Pancreas (tissue), 10 donors: ENCODE data around the gene AHR. TPM values are rescaled to one million over a fixed set of nuclear protein-coding genes. Genes with fewer than 3 reads are reported as not detected.

Experiments used
- ATAC-seq, 4 donors: fragments of 200-7000 bp; cut with Tn5 transposase; one replicate each; pipeline versions ENCODE4 v1.8.0 to v1.9.1; 2020; ENCODE audit warnings: mild to moderate bottlenecking in 4 of 4, moderate library complexity in 4 of 4
- DNase-seq, 6 donors: peaks; one replicate each; pipeline ENCODE4 v3.0.0-alpha.2; 2020
- FAIRE-seq: peaks from 2 replicates; lab custom pipeline; 2012; peaks lifted over from hg19 to GRCh38; lab: Jason Lieb, UNC
- H3K27ac ChIP-seq, 4 donors: fragments of 200-600 bp; sonication (generic); 1 replicate in 3 of 4; 2 replicates in 1 of 4; pipeline versions ENCODE4 v1.5.0 to v1.8.0; 2020
- H3K27me3 ChIP-seq, 4 donors: fragments of 200-600 bp; one replicate each; pipeline ENCODE4 v1.8.0; 2021
- H3K36me3 ChIP-seq, 3 donors: fragments of 200-600 bp; sonication (generic) in 1 of 3; one replicate each; pipeline versions ENCODE4 v1.5.0 to v1.8.0; 2020 to 2021
- H3K4me1 ChIP-seq, 3 donors: fragments of 200-600 bp; one replicate each; pipeline ENCODE4 v1.8.0; 2021
- H3K4me3 ChIP-seq, 4 donors: fragments of 200-600 bp; sonication (generic) in 2 of 4; one replicate each; pipeline versions ENCODE4 v1.5.0 to v1.8.0; 2020 to 2021
- H3K9me3 ChIP-seq, 4 donors: fragments of 200-600 bp; one replicate each; pipeline ENCODE4 v1.8.0; 2021
- CTCF ChIP-seq, 4 donors: fragments of 200-600 bp; sonication (generic) in 3 of 4; IDR thresholded peaks; one replicate each; pipeline versions ENCODE4 v1.5.0 to v1.8.0; 2021; ENCODE audit warnings: antibody characterized with exemption in 4 of 4
- WGBS, 2 donors: extraction: QIAGEN DNeasy Blood & Tissue Kit; methylation state at CpG; one replicate each; pipeline ENCODE4 v1.1.7; 2013; 5-methylcytosine and 5-hydroxymethylcytosine counted together
- intact Hi-C, 3 donors: fragments of 100-400 bp; cut with DNase I; formaldehyde crosslinking; loops; one replicate each; pipeline versions ENCODE4 v1.11.1 to v1.14.2; 2022
- polyA plus RNA-seq, 2 donors: library from polyadenylated mRNA; stranded (reverse); fragments of 200-250 nt; gene quantifications; one replicate each; pipeline ENCODE4 v1.2.3, GENCODE V29; 2013
- total RNA-seq, 6 donors: library from RNA; stranded (reverse); fragmentation: NEBNext Ultra II Directional in 4 of 6; extraction: Animal tissue kit (Norgen Biotek cat#: 25700) in 4 of 6; gene quantifications; one replicate each; pipeline versions ENCODE4 v1.2.1 to v1.2.4, GENCODE V29; 2021 to 2023
- donor health status: healthy with polysubstance abuse.
- donor health status: DM: no; HTN: no; CAD: no; lungs with moderate emphysema.
- donor health status: DM: no; HTN: no; CAD: no.
- donor health status: control.
- donor health status: control.
- donor health status: Bipolar disorder and iron deficiency.
- donor health status: DM: yes; HTN: yes; CAD: no.
- donor health status: DM: no; HTN: no; CAD: no.
- donor health status: DM: no; HTN: no; CAD: no.
- donor health status: DM: yes; HTN: yes; CAD: no.

Gene AHR
- total and polyA plus RNA-seq, 8 donors = 3.2 to 31.8 (median 8.4) TPM

- no peaks in the 10 kb centered on the region for H3K27me3 ChIP-seq
- no peak for DNase-seq
- ATAC-seq = no peak
- H3K4me3 ChIP-seq = no peak overlapping the region
- no peak for TF ChIP-seq CTCF (IDR thresholded peaks at IDR 0.05)
- H3K4me1 ChIP-seq = peaks cover 0 to 8% (median 0%) of the 10 kb centered on the region in 3 donors
- no peak overlapping the region for H3K27ac ChIP-seq
- H3K9me3 ChIP-seq = no peaks in the 10 kb centered on the region
- peaks cover 0 to 8% (median 5%) of the 10 kb centered on the region in 3 donors for H3K36me3 ChIP-seq
- intact Hi-C loops = no loop called here
- no peak for FAIRE-seq
Observed at GRCh38 chr7:17329440-17329839, 31.0 kb downstream of the AHR start.

GRCh38 chr7:17331891-17332501 lies 33.5 kb downstream of the AHR start:
- Histone ChIP-seq H3K27me3 (no peaks in the 10 kb centered on the region), H3K4me1 (no peaks in the 10 kb centered on the region), H3K27ac (no peak overlapping the region), H3K36me3 (peaks cover 0 to 15% (median 5%) of the 10 kb centered on the region in 3 donors), H3K9me3 (no peaks in the 10 kb centered on the region), H3K4me3 (no peak overlapping the region)
- WGBS, 2 donors = 90 to 95% methylated on average over 2 of the region's 2 CpGs
- TF ChIP-seq CTCF (IDR thresholded peaks at IDR 0.05) = no peak
- no peak for ATAC-seq
- intact Hi-C loops = no loop called here
- no peak for FAIRE-seq
- DNase-seq = no peak

GRCh38 chr7:17333221-17333620 lies 34.8 kb downstream of the AHR start:
- H3K36me3 ChIP-seq = peaks cover 0 to 15% (median 5%) of the 10 kb centered on the region in 3 donors

GRCh38 chr7:17336168-17336567 lies 37.7 kb downstream of the AHR start:
- ATAC-seq = no peak
- Histone ChIP-seq H3K4me1 (no peaks in the 10 kb centered on the region), H3K4me3 (no peak overlapping the region), H3K36me3 (peaks cover 0 to 27% (median 0%) of the 10 kb centered on the region in 3 donors), H3K9me3 (no peaks in the 10 kb centered on the region), H3K27ac (no peak overlapping the region), H3K27me3 (no peaks in the 10 kb centered on the region)
- no peak for FAIRE-seq
- intact Hi-C loops = no loop called here
- DNase-seq = no peak
- TF ChIP-seq CTCF (IDR thresholded peaks at IDR 0.05) = no peak
- WGBS, 2 donors = 91 to 93% methylated on average over 4 of the region's 4 CpGs

More at GRCh38 chr7:17333221-17333620, 34.8 kb downstream of the AHR start:
- intact Hi-C loops = no loop called here
- FAIRE-seq (no peak), ATAC-seq (no peak), DNase-seq (no peak)
- no peak for TF ChIP-seq CTCF (IDR thresholded peaks at IDR 0.05)
- H3K27me3 ChIP-seq = no peaks in the 10 kb centered on the region
- H3K9me3 ChIP-seq = no peaks in the 10 kb centered on the region
- H3K27ac ChIP-seq = no peak overlapping the region
- H3K4me1 ChIP-seq = no peaks in the 10 kb centered on the region
- H3K4me3 ChIP-seq = no peak overlapping the region

- ATAC-seq = no peak
Observed at GRCh38 chr7:17339139-17339538, 40.7 kb downstream of the AHR start.

More at GRCh38 chr7:17339139-17339538, 40.7 kb downstream of the AHR start:
- H3K4me1 ChIP-seq = no peaks in the 10 kb centered on the region
- DNase-seq (no peak), FAIRE-seq (no peak)
- no peak overlapping the region for H3K4me3 ChIP-seq
- H3K9me3 ChIP-seq = no peaks in the 10 kb centered on the region
- no peaks in the 10 kb centered on the region for H3K27me3 ChIP-seq
- H3K36me3 ChIP-seq = peaks cover 0 to 27% (median 0%) of the 10 kb centered on the region in 3 donors
- no peak for TF ChIP-seq CTCF (IDR thresholded peaks at IDR 0.05)
- 74 to 75% methylated on average over 2 of the region's 2 CpGs for WGBS, 2 donors
- H3K27ac ChIP-seq = no peak overlapping the region
- intact Hi-C loops = no loop called here
